HPDE6-E6E7 (cell line): Measurements from ENCODE around the gene ZNF311.
A peak's percentile ranks its signal among the peaks of the same experiment; 100 is the strongest.
"Not testable (repeated sequence)": the region's sequence is repeated elsewhere in the genome, so short reads cannot be mapped to it uniquely, and the experiment has no call there.

Source experiments
- DNase-seq: peaks from one replicate; pipeline ENCODE4 v3.0.0; 2011; ENCODE audit warnings: missing footprints; ENCODE audit errors: extremely low spot score

The ZNF311 gene

GRCh38 chr6:28982476-28983266, 22.4 kb downstream of the ZNF311 start:
- peak; percentile 34 for DNase-seq

- peak; percentile 29 for DNase-seq
Observed at GRCh38 chr6:28981833-28982475, 23.2 kb downstream of the ZNF311 start.

- DNase-seq: no peak
Observed at GRCh38 chr6:28981431-28981832, 23.7 kb downstream of the ZNF311 start.

- DNase-seq: peak; percentile 66
Observed at GRCh38 chr6:28980852-28981430, 24.2 kb downstream of the ZNF311 start.

- DNase-seq: no peak
Observed at GRCh38 chr6:28980137-28980851, 24.8 kb downstream of the ZNF311 start.

- no peak for DNase-seq
Observed at GRCh38 chr6:28979679-28980078, 25.4 kb downstream of the ZNF311 start.

- no peak for DNase-seq
Observed at GRCh38 chr6:28978959-28979561, 26.1 kb downstream of the ZNF311 start.

- DNase-seq: no peak
Observed at GRCh38 chr6:28978133-28978491, 27.0 kb downstream of the ZNF311 start.

GRCh38 chr6:28977341-28978132, 27.6 kb downstream of the ZNF311 start:
- no peak for DNase-seq

GRCh38 chr6:28976677-28977076, 28.4 kb downstream of the ZNF311 start:
- DNase-seq: no peak

GRCh38 chr6:28974505-28974904, 30.6 kb downstream of the ZNF311 start:
- DNase-seq: no peak

- DNase-seq: not testable (repeated sequence)
Observed at GRCh38 chr6:28970056-28970455, 35.1 kb downstream of the ZNF311 start.

- DNase-seq: no peak
Observed at GRCh38 chr6:28969129-28969528, 36.0 kb downstream of the ZNF311 start.

- no peak for DNase-seq
Observed at GRCh38 chr6:28968476-28968875, 36.6 kb downstream of the ZNF311 start.

GRCh38 chr6:28965706-28966105, 39.4 kb downstream of the ZNF311 start:
- DNase-seq: no peak

GRCh38 chr6:28960846-28961500, 44.1 kb downstream of the ZNF311 start:
- DNase-seq: no peak

- DNase-seq: not testable (repeated sequence)
Observed at GRCh38 chr6:28958561-28959243, 46.4 kb downstream of the ZNF311 start.

GRCh38 chr6:28957795-28958314, 47.3 kb downstream of the ZNF311 start:
- DNase-seq: not testable (repeated sequence)

- DNase-seq: no peak
Observed at GRCh38 chr6:28956331-28956730, 48.8 kb downstream of the ZNF311 start.
